Prostate gland (tissue), 2 donors: ENCODE data around the gene GRPEL1. TPM values are rescaled to one million over a fixed set of nuclear protein-coding genes. Genes with fewer than 3 reads are reported as not detected.

ENCODE experiments used
- DNase-seq: peaks from one replicate; pipeline ENCODE4 v3.0.0-alpha.2; 2019; ENCODE audit warnings: low spot score
- H3K27ac ChIP-seq, 2 donors: fragments of 200-600 bp; sonication (generic); 2 replicates each; pipeline ENCODE4 v1.5.1; 2017 to 2019
- H3K27me3 ChIP-seq: fragments of 200-600 bp; sonication (generic); replicated peaks from 2 replicates; pipeline ENCODE4 v1.5.1; 2019; ENCODE audit not compliant: insufficient read depth
- H3K36me3 ChIP-seq, 2 donors: fragments of 200-600 bp; sonication (generic); 1 replicate in 1 of 2; 2 replicates in 1 of 2; pipeline versions ENCODE4 v1.5.1 to v1.8.1; 2017 to 2019
- H3K4me1 ChIP-seq: fragments of 200-600 bp; sonication (generic); replicated peaks from 2 replicates; pipeline ENCODE4 v1.5.1; 2019
- H3K4me3 ChIP-seq, 2 donors: fragments of 200-600 bp; sonication (generic); 2 replicates each; pipeline ENCODE4 v1.5.1; 2017 to 2019
- H3K9me3 ChIP-seq: fragments of 200-600 bp; sonication (generic); 2 replicates; pipeline ENCODE4 v1.5.1; 2017
- CTCF ChIP-seq, 4 experiments: fragments of 200-600 bp in 2 of 4; fragments of 450-650 bp in 2 of 4; sonication (generic) in 2 of 4; IDR thresholded peaks; 1 replicate in 3 of 4; 2 replicates in 1 of 4; pipeline ENCODE4 v1.5.1; 2016 to 2019; ENCODE audit warnings: antibody characterized with exemption in 4 of 4, mild to moderate bottlenecking in 2 of 4, moderate library complexity in 2 of 4
- POLR2A ChIP-seq: fragments of 450-650 bp; IDR thresholded peaks from one replicate; pipeline ENCODE4 v1.6.1; 2016; ENCODE audit warnings: antibody characterized with exemption, mild to moderate bottlenecking
- POLR2AphosphoS5 ChIP-seq: sonication (generic); formaldehyde crosslinking; IDR thresholded peaks from one replicate; pipeline ENCODE4 v1.6.1; 2017; ENCODE audit warnings: antibody characterized with exemption
- WGBS: methylation state at CpG from one replicate; pipeline ENCODE4 v1.1.5; 2018; 5-methylcytosine and 5-hydroxymethylcytosine counted together
- intact Hi-C: fragments of 100-400 bp; cut with DNase I; formaldehyde crosslinking; loops from one replicate; pipeline ENCODE4 v1.14.2; 2022
- total RNA-seq, 2 donors: library from RNA; depleted of rRNA; stranded (reverse); fragments of >200 nt; gene quantifications; one replicate each; pipeline ENCODE4 v1.1.0, GENCODE V29; 2016

The GRPEL1 gene
- total RNA-seq, 2 donors from 2014 or later: 12.8 to 25.6 TPM

- intact Hi-C loops: no loop called here
- TF ChIP-seq POLR2A: no peak
- no peak for TF ChIP-seq CTCF (IDR thresholded peaks at IDR 0.05)
- no peak for TF ChIP-seq POLR2AphosphoS5
- Histone ChIP-seq H3K9me3 (no peaks in the 10 kb centered on the region), H3K27me3 (no peaks in the 10 kb centered on the region), H3K27ac (no peak overlapping the region), H3K4me1 (no peaks in the 10 kb centered on the region), H3K4me3 (no peak overlapping the region), H3K36me3 (no peaks in the 10 kb centered on the region)
- WGBS: 90% methylated on average over 5 of the region's 5 CpGs
- no peak for DNase-seq
These were observed 58.3 kb downstream of the GRPEL1 start for GRCh38 chr4:7009564-7009963.

Other genes starting within 250 kb of the GRPEL1 start
- 10 to 100 TPM; 56.2 to 90.5 TPM for gene TBC1D14, start 158.2 kb downstream of the GRPEL1 start, total RNA-seq
- gene TADA2B, start 24.7 kb downstream of the GRPEL1 start, total RNA-seq: 10 to 100 TPM; 34.5 to 41.2 TPM
- 1 to 10 TPM; 1.0 to 4.4 TPM for gene SORCS2, start 124.5 kb upstream of the GRPEL1 start, total RNA-seq